HL-60/S4 treated with phorbol 12-myristate 13-acetate at 8.2 ng/mL for 4 days and 3 days (cell line): ENCODE results near the gene ZNF234.
"Not testable (repeated sequence)": the region's sequence is repeated elsewhere in the genome, so short reads cannot be mapped to it uniquely, and the experiment has no call there.

ENCODE experiments used
- in situ Hi-C: fragments of 300-500 bp; cut with MboI; formaldehyde crosslinking; loops from 2 replicates; pipeline ENCODE4 v1.15.0; 2022; ENCODE audit warnings: low sequenced_read_pairs

The ZNF234 gene

GRCh38 chr19:44141191-44142058 lies at the start of gene ZNF234:
TSS of gene ZNF234 (plus strand) at chr19:44141554. CDS start at chr19:44144633, 3,079 bp downstream.
- in situ Hi-C loops, result no loop called here

GRCh38 chr19:44092108-44092507 lies 49.2 kb upstream of the ZNF234 start:
- in situ Hi-C loops, result no loop called here

DNA sequence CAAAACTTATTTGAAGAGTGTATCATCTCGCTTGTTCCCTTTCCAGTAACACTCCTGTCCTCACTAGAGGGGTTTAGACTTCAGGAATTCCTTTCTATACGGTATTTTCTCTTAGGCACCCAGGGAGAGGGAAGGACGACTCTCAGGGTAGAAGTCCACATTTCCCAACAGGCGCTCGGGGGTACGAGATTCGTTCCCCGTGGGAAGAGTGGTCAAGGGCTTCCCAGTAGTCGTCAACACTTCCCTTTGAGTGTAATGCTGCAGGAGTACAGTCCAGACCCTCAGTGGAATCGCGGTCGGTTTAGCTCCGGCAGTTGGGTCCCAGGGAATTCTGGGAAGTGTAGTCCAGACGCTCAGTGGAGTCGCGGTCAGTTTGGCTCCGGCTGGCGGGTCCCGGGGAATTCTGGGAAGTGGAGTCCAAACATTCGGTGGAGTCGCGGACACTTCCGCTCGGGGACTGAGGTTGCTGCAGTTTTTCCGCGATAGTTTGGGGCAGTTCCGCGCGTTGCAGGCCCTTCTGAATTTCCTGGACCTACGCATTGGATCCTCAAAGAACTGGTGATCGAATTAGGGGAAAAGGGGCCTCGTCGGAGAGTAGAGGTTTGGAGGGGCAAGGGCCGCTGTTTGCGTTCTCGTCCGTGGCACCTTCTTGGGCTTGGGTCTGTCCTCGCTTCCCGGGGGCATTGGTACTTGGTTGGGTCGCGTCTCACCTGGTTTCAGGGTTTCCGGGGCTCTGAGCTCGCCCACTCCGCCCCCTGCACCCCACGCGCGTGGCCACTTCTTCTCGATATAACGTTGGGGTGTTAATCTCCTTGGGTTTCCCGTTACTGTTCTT lies 47.2 kb upstream of the ZNF234 start, which contains the start of gene ZNF224:
Gene ZNF224 (plus strand): TSS at position 431 of the 835 bp plus-strand sequence. CDS start 3,513 bp downstream, outside the sequence.
- in situ Hi-C loops, result no loop called here

DNA sequence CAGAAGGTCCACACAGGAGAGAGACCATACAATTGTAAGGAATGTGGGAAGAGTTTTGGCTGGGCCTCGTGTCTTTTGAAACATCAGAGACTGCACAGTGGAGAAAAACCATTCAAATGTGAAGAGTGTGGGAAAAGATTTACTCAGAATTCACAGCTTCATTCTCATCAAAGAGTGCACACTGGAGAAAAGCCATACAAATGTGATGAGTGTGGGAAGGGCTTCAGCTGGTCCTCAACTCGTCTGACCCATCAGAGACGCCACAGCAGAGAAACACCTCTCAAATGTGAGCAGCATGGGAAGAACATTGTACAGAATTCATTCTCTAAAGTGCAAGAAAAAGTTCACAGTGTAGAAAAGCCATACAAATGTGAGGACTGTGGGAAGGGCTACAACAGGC lies 33.6 kb upstream of the ZNF234 start:
- in situ Hi-C loops, result no loop called here

GRCh38 chr19:44109458-44109857 lies 31.9 kb upstream of the ZNF234 start:
- in situ Hi-C loops, result no loop called here

- in situ Hi-C loops, result no loop called here
Observed at GRCh38 chr19:44111910-44112463, 29.4 kb upstream of the ZNF234 start.

- in situ Hi-C loops, result no loop called here
Observed at GRCh38 chr19:44112802-44113137, 28.6 kb upstream of the ZNF234 start.

DNA sequence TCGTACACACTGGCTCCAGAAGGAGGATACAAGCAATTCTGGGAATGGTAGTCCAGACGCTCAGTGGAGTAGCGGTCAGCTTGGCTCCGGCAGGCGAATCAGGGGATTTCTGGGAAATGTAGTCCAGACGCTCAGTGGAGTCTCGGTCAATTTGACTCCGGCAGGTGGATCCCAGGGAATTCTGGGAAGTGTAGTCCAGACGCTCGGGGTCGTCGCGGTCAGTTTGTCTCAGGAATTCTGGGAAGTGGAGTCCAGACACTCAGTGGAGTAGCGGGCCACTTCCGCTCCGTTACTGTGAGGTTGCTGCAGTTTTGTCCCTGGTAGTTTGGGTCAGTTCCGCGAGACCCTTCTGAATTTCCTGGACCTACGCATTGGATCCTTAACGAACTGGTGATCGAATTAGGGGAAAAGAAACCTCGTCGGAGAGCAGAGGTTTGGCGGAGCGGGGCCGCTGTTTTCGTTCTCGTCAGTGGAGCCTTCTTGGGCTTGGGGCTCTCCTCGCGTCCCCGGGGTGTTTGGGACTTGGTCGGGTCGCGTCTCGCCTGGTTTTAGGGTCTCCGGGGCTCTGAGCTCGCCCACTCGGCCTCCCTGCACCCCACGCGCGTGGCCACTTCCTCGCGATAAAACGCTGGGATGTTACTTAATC lies 28.1 kb upstream of the ZNF234 start, which contains the start of gene ZNF225:
Gene ZNF225 (plus strand): TSS at position 262 of the 646 bp plus-strand sequence. CDS start 2,429 bp downstream, outside the sequence.
- in situ Hi-C loops, result no loop called here

DNA sequence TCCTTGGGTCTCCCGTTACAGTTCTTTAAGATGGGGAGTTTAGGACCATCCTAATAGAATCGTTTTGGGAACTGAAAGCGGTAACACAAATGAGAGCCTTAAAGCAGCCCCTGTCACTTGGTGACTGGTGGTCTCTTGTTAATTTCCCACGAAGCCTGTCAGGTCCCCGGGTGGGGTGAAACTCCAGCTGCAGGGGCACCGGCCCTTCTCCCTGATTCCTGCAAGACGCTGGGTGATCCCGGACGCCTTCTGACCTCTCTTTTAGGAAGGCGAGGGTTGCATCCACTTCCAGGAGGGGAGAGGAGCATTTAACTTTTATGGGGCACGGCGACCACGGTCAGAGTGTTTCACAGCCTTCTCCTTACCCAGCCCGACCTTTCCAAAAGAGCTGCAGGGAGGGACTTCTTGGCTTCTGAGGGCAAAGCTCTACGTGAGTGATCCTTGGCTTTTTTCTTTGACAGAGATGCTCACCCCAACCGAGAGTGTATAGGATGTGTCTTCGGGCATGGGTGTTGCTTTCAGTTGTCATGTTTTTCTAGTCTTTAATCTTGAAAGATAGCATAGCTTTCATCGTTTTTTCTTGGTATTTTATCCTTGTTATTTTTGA lies 27.5 kb upstream of the ZNF234 start:
- in situ Hi-C loops, result no loop called here

- in situ Hi-C loops, result not testable (repeated sequence)
Observed at GRCh38 chr19:44121162-44121561, 20.2 kb upstream of the ZNF234 start.

DNA sequence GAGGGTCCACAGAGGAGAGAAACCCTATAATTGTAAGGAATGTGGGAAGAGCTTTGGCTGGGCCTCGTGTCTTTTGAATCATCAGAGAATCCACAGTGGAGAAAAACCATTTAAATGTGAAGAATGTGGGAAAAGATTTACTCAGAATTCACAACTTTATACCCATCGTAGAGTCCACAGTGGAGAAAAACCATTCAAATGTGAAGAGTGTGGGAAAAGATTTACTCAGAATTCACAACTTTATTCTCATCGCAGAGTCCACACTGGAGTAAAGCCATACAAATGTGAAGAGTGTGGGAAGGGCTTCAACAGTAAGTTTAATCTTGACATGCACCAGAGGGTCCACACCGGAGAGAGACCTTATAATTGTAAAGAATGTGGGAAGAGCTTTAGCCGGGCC lies 9.4 kb upstream of the ZNF234 start:
- in situ Hi-C loops, result no loop called here

- in situ Hi-C loops, result no loop called here
Observed at GRCh38 chr19:44142059-44142433, 692 bp downstream of the ZNF234 start.

DNA sequence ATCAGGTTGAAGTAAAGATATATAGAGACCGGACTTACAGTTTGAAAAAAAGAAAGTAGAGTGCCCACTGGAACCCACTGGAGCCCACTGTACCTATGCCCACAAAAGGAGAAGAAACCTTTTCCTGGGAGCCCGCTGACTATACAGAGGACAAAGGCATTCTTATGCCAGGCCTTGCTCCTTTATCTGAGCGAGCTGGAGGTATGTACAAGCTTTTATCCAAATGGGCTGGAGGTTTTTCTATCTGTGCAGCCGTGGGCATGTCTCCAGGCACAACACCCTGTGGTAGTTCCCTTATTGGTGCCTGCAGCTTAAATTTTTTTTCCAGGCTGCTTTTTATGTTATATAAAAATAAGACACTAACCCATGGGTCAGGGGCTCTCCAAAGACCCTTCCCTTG lies 8.4 kb downstream of the ZNF234 start:
- in situ Hi-C loops, result no loop called here

DNA sequence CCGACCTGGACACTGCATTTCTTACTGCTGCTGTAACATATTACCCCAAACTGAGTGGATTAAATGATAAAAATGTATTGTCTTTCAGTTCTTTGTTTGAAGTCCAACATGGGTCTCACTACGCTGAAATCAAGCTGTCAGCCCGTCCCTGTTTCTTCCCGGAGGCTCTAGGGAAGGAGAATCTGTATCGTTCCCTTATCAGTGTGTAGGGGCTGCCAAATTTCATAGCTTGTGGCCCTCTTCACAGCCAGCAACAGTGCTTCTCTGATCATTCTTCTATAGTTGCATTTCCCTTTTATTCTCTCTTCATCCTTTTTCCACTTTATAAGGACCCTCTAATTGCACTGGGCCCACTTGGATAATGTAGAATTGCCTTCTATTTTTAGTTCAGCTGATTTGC lies 10.1 kb downstream of the ZNF234 start:
- in situ Hi-C loops, result no loop called here

GRCh38 chr19:44156475-44156874 lies 15.1 kb downstream of the ZNF234 start:
- in situ Hi-C loops, result no loop called here

DNA sequence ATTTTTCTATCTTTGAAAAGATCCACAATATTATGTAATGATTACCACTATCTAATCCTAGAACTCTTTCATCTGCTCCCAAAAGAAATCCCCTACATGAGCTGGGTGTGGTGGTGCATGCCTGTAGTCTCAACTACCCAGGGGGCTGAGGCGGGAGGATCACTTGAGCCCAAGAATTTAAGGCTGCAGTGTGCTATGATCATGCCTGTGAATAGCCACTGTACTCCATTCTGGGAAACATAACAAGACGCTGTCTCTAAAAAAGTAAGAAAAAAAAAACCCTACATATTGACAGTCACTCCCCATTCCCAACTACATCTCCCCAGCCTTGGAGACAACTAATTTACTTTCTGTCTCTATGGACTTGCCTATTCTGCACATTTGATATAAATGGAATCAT lies 22.4 kb downstream of the ZNF234 start:
- in situ Hi-C loops, result no loop called here

DNA sequence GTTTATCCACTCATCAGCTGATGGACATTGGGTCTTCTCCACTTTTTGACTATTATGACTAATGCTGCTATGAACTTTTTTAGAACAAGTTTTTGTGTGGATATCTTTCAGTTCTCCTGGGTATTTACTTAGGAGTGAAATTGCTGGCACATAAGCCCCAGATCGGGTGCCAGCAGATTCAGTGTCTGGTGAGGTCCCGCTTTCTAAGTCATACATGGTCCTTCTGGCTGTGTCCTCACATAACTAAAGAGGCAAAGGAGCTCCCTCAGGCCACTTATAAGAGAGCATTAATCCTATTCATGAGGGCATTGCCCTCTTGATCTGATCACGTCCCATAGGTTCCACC lies 22.9 kb downstream of the ZNF234 start:
- in situ Hi-C loops, result no loop called here

DNA sequence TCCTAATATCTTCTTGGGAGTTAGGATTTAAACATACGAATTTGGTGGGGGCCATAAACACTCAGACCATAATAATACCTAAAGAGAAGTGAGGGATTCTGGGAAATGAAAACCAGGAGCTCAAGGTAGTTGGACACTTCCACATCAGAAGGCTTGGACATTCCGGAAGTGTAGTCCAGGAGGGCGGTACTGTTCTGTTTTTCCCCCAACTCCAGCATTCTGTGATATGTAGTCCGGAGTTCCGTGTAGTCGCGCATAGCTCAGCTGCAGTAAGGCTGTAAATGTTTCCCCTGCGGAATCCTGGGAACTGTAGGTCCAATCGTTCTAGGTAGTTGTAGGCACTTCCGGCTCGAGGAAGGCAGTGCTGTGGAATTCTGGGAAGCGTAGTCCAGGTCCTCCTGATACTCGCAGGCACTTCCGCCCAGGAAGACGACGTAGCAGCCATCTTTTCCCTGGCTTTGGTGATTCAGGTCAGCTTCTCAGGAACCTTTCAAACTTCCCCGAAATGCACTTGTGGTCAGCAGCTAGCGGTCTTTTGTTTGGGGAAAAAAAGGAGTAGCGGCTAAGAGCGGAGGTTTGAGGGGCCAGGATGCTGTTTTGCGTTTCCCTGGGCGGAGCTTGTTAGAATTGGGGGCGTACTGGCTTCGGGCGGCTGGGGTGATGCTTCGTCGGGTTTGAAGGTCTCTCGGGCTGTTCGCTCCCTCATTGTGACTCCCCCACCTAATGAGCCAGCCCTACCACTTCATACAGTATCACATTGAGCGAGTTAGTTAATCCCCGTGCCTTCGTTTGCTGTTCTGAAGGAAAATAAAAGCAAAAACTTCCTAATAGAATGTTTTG lies 23.5 kb downstream of the ZNF234 start, which contains the start of gene ZNF226:
Gene ZNF226 (plus strand): TSS at position 428 of the 840 bp plus-strand sequence. CDS start 4,981 bp downstream, outside the sequence.
- in situ Hi-C loops, result no loop called here

- in situ Hi-C loops, result not testable (repeated sequence)
Observed at GRCh38 chr19:44170660-44171059, 29.3 kb downstream of the ZNF234 start.

DNA sequence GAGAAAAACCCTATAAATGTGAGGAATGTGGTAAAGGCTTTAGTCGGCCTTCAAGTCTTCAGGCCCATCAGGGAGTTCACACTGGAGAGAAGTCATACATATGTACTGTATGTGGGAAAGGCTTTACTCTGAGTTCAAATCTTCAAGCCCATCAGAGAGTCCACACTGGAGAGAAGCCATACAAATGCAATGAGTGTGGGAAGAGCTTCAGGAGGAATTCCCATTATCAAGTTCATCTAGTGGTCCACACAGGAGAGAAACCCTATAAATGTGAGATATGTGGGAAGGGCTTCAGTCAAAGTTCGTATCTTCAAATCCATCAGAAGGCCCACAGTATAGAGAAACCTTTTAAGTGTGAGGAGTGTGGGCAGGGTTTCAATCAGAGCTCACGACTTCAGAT lies 35.2 kb downstream of the ZNF234 start:
- in situ Hi-C loops, result no loop called here
